ENCODE data around the gene ANKHD1. TPM values are rescaled to one million over a fixed set of nuclear protein-coding genes. Genes with fewer than 3 reads are reported as not detected.

Gene ANKHD1
- polyA plus RNA-seq, 3 donors: 29.0 to 110 (median 43.6) TPM

GRCh38 chr5:140365282-140365681 lies 36.4 kb upstream of the ANKHD1 start:
- H3K9me3 Mint-ChIP-seq: no peaks in the 10 kb centered on the region

GRCh38 chr5:140365941-140366340 lies 35.7 kb upstream of the ANKHD1 start:
- H2AFZ ChIP-seq (ENCODE audit: insufficient read depth, low read depth, low read length, poor library complexity, severe bottlenecking): no peak overlapping the region
- intact Hi-C loops (cut with micrococcal nuclease): loop anchor here in 1 of 2 donors (10.0 kb wide), 1 partner anchor 349 kb away; no protein-coding TSS in a partner anchor
- H3K9ac ChIP-seq (ENCODE audit: insufficient read depth, low read length, poor library complexity, severe bottlenecking): no peak overlapping the region
- peaks cover 5% of the 10 kb centered on the region for H3K4me1 Mint-ChIP-seq
- H3K4me1 ChIP-seq (ENCODE audit: control insufficient read depth in 1 of 2, insufficient read depth in 2 of 2, low read length in 2 of 2): peaks cover 4 to 5% of the 10 kb centered on the region in 2 donors
- 94% methylated on average over 2 of the region's 4 CpGs for WGBS (ENCODE audit: insufficient coverage)
- no peaks in the 10 kb centered on the region for H3K9me3 ChIP-seq (replicated peaks in 1 of 2; ENCODE audit: control insufficient read depth in 1 of 2, insufficient read depth in 1 of 2, low read length in 2 of 2)
- no peaks in the 10 kb centered on the region for H3K36me3 Mint-ChIP-seq
- H3K4me3 Mint-ChIP-seq: no peak overlapping the region
- no peak for DNase-seq
- H3K27me3 Mint-ChIP-seq (ENCODE audit: low read depth in 3 of 3): peaks cover 2 to 6% (median 3%) of the 10 kb centered on the region in 3 donors
- H3K9me3 Mint-ChIP-seq: no peaks in the 10 kb centered on the region
- no peak for TF ChIP-seq CTCF (IDR thresholded peaks at IDR 0.05)
- no peak overlapping the region for H3K27ac ChIP-seq (ENCODE audit: low read depth in 1 of 2, low read length in 2 of 2)
- no peaks in the 10 kb centered on the region for H3K27me3 ChIP-seq (ENCODE audit: control insufficient read depth in 2 of 2, insufficient read depth in 2 of 2, low read length in 2 of 2)
- H4K20me1 ChIP-seq (ENCODE audit: insufficient read depth, low read length): no peaks in the 10 kb centered on the region
- H3K4me2 ChIP-seq (replicated peaks; ENCODE audit: extremely low read depth, low read length, poor library complexity, severe bottlenecking): no peak overlapping the region
- no peaks in the 10 kb centered on the region for H3K36me3 ChIP-seq (replicated peaks in 1 of 2; ENCODE audit: control insufficient read depth in 1 of 2, insufficient read depth in 2 of 2, low read length in 2 of 2)
- no peaks in the 10 kb centered on the region for H3K79me2 ChIP-seq (ENCODE audit: insufficient read depth, low read length)
- no peak overlapping the region for H3K4me3 ChIP-seq (replicated peaks in 1 of 3; ENCODE audit: low read depth in 2 of 3, low read length in 3 of 3)
- H3K27ac Mint-ChIP-seq: no peak overlapping the region

More at GRCh38 chr5:140365282-140365681, 36.4 kb upstream of the ANKHD1 start:
- Histone ChIP-seq H3K27me3 (ENCODE audit: control insufficient read depth in 2 of 2, insufficient read depth in 2 of 2, low read length in 2 of 2) (no peaks in the 10 kb centered on the region), H3K79me2 (ENCODE audit: insufficient read depth, low read length) (no peaks in the 10 kb centered on the region), H3K27ac (ENCODE audit: low read depth in 1 of 2, low read length in 2 of 2) (no peak overlapping the region), H3K4me3 (replicated peaks in 1 of 3; ENCODE audit: low read depth in 2 of 3, low read length in 3 of 3) (no peak overlapping the region), H3K4me2 (replicated peaks; ENCODE audit: extremely low read depth, low read length, poor library complexity, severe bottlenecking) (no peak overlapping the region), H2AFZ (ENCODE audit: insufficient read depth, low read depth, low read length, poor library complexity, severe bottlenecking) (no peak overlapping the region), H3K9me3 (replicated peaks in 1 of 2; ENCODE audit: control insufficient read depth in 1 of 2, insufficient read depth in 1 of 2, low read length in 2 of 2) (no peaks in the 10 kb centered on the region), H3K4me1 (ENCODE audit: control insufficient read depth in 1 of 2, insufficient read depth in 2 of 2, low read length in 2 of 2) (peaks cover 4 to 5% of the 10 kb centered on the region in 2 donors), H3K9ac (ENCODE audit: insufficient read depth, low read length, poor library complexity, severe bottlenecking) (no peak overlapping the region), H4K20me1 (ENCODE audit: insufficient read depth, low read length) (no peaks in the 10 kb centered on the region), H3K36me3 (replicated peaks in 1 of 2; ENCODE audit: control insufficient read depth in 1 of 2, insufficient read depth in 2 of 2, low read length in 2 of 2) (no peaks in the 10 kb centered on the region)
- Mint-ChIP-seq H3K27ac (no peak overlapping the region), H3K4me1 (peaks cover 5% of the 10 kb centered on the region), H3K27me3 (ENCODE audit: low read depth in 3 of 3) (peaks cover 2 to 6% (median 3%) of the 10 kb centered on the region in 3 donors), H3K36me3 (no peaks in the 10 kb centered on the region), H3K4me3 (no peak overlapping the region)
- intact Hi-C loops (cut with micrococcal nuclease): loop anchor here in 1 of 2 donors (10.0 kb wide), 1 partner anchor 350 kb away; no protein-coding TSS in a partner anchor
- 100% methylated on average over 1 of the region's 3 CpGs for WGBS (ENCODE audit: insufficient coverage)
- no peak for TF ChIP-seq CTCF (IDR thresholded peaks at IDR 0.05)
- no peak for DNase-seq

Measured in CD14-positive monocyte (primary cell).